ENCODE results near the gene HOXB2. TPM values are rescaled to one million over a fixed set of nuclear protein-coding genes. Genes with fewer than 3 reads are reported as not detected.

HOXB2 gene
- polyA plus RNA-seq, 3 donors: 1.6 to 3.8 (median 3.3) TPM

DNA sequence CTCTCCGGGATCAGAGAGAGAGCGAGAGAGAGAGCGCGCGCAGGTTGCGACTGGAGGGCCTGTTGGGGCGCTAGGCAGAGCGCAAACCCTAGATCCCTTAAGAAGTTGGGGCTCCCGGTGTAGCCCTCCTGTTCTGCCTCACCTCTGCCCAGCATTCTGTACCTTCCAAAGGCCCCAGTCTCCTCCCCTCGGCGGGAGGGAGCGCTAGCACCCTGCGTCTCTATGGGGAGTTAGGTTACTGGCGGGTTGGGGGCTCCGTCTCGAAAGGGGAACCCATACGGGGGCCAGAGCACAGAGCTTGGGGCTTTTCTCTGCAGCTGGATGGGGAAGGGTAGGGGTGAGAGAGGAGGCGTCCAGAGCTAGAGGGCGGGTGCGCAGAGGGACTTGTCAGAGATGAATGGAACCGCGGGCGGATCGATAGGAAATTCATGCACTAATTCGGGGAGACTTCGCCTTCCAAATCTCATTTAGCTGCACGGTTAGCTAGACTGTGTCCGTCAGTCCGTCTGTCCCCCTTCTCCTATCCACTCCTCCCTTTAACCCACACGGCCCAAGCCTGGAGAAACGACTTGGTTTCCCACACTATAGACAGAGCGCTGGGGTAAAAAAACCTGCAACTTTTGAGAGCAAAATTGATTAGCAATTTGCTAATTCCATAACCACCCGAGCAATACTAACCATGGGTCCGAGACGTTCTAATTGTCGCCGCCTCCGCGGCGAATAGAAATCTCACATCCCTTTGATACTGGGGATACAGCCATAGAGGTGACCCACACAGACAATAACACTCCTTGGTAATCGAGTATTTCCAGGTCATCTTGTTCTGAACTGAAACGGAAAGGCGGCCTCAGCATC is 33.9 kb upstream of the HOXB2 start:
- H3K27ac Mint-ChIP-seq: peak overlapping the region in 1 of 7 donors; percentile 75
- Histone ChIP-seq H3K27me3 (ENCODE audit: control insufficient read depth in 2 of 2, insufficient read depth in 2 of 2, low read length in 2 of 2) (peaks cover 75 to 93% of the 10 kb centered on the region in 2 donors), H3K27ac (ENCODE audit: low read depth in 1 of 2, low read length in 2 of 2) (no peak overlapping the region), H3K9me3 (replicated peaks in 1 of 2; ENCODE audit: control insufficient read depth in 1 of 2, insufficient read depth in 1 of 2, low read length in 2 of 2) (peaks cover 0 to 24% of the 10 kb centered on the region in 2 donors), H3K36me3 (replicated peaks in 1 of 2; ENCODE audit: control insufficient read depth in 1 of 2, insufficient read depth in 2 of 2, low read length in 2 of 2) (no peaks in the 10 kb centered on the region), H3K4me3 (replicated peaks in 1 of 3; ENCODE audit: low read depth in 2 of 3, low read length in 3 of 3) (peak overlapping the region; percentile 58 to 86 (median 62)), H3K9ac (ENCODE audit: insufficient read depth, low read length, poor library complexity, severe bottlenecking) (no peak overlapping the region), H3K4me1 (ENCODE audit: control insufficient read depth in 1 of 2, insufficient read depth in 2 of 2, low read length in 2 of 2) (peaks cover 31 to 49% of the 10 kb centered on the region in 2 donors), H4K20me1 (ENCODE audit: insufficient read depth, low read length) (no peaks in the 10 kb centered on the region), H3K4me2 (replicated peaks; ENCODE audit: extremely low read depth, low read length, poor library complexity, severe bottlenecking) (peak overlapping the region; percentile 99), H2AFZ (ENCODE audit: insufficient read depth, low read depth, low read length, poor library complexity, severe bottlenecking) (peak overlapping the region; percentile 93), H3K79me2 (ENCODE audit: insufficient read depth, low read length) (no peaks in the 10 kb centered on the region)
- 7% methylated on average over 30 of the region's 43 CpGs for WGBS (ENCODE audit: insufficient coverage)
- TF ChIP-seq, protein P1, sequence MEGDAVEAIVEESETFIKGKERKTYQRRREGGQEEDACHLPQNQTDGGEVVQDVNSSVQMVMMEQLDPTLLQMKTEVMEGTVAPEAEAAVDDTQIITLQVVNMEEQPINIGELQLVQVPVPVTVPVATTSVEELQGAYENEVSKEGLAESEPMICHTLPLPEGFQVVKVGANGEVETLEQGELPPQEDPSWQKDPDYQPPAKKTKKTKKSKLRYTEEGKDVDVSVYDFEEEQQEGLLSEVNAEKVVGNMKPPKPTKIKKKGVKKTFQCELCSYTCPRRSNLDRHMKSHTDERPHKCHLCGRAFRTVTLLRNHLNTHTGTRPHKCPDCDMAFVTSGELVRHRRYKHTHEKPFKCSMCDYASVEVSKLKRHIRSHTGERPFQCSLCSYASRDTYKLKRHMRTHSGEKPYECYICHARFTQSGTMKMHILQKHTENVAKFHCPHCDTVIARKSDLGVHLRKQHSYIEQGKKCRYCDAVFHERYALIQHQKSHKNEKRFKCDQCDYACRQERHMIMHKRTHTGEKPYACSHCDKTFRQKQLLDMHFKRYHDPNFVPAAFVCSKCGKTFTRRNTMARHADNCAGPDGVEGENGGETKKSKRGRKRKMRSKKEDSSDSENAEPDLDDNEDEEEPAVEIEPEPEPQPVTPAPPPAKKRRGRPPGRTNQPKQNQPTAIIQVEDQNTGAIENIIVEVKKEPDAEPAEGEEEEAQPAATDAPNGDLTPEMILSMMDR (IDR thresholded peaks at IDR 0.05): no peak
- peak overlapping the region; percentile 81 to 94 for H3K4me3 Mint-ChIP-seq
- no peak for DNase-seq
- peaks cover 4 to 41% (median 24%) of the 10 kb centered on the region in 7 donors for H3K9me3 Mint-ChIP-seq
- peaks cover 49% of the 10 kb centered on the region for H3K4me1 Mint-ChIP-seq
- H3K36me3 Mint-ChIP-seq: peaks cover 13 to 17% of the 10 kb centered on the region in 2 donors
- peaks cover 84 to 89% (median 85%) of the 10 kb centered on the region in 3 donors for H3K27me3 Mint-ChIP-seq (ENCODE audit: low read depth in 3 of 3)
- intact Hi-C loops (cut with micrococcal nuclease): no loop called here

DNA sequence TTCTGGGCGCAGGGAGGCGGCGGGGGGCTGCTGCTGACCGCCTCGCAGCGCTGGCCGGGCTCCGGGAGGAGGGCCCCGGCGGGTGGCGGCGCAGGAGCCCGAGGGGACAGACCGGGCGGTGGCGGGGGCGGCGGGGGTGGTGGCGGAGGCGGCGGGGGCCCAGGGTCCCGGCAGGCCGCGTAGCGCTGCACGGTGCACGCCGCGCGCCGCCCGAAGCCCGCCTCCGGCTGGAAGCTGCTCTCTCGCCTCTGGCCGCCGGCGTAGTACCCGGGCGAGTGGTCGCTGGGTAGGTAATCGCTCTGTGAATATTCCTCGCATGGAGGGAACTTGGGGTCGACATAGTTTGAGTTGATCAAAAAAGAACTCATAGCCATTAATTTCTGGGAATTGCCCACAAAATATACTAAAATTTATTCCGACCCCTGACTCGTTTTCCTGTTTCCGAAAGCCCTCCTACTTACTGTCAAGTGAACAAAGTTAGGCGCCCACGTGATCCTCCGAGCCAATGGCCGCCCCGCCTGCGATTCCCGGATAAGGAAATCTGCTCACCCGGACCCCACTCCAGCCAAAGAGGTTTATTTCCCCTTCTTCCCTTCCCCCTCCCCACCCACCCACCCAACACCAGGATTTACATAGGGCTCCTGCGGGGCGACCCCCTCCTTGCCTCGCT is 33.2 kb upstream of the HOXB2 start, which contains the start of gene HOXB4:
TSS of gene HOXB4 (minus strand) at position 405 of the 670 bp plus-strand sequence. CDS start at position 374, 31 bp downstream.
- Histone ChIP-seq H3K27ac (ENCODE audit: low read depth in 1 of 2, low read length in 2 of 2) (no peak within 1 kb of the TSS), H3K9me3 (replicated peaks in 1 of 2; ENCODE audit: control insufficient read depth in 1 of 2, insufficient read depth in 1 of 2, low read length in 2 of 2) (peaks cover 0 to 18% of the 10 kb centered on the region in 2 donors), H3K4me2 (replicated peaks; ENCODE audit: extremely low read depth, low read length, poor library complexity, severe bottlenecking) (peak within 1 kb of the TSS; percentile 99), H3K9ac (ENCODE audit: insufficient read depth, low read length, poor library complexity, severe bottlenecking) (peak within 1 kb of the TSS; percentile 36), H3K79me2 (ENCODE audit: insufficient read depth, low read length) (no peaks in the 10 kb centered on the region), H4K20me1 (ENCODE audit: insufficient read depth, low read length) (no peaks in the 10 kb centered on the region), H2AFZ (ENCODE audit: insufficient read depth, low read depth, low read length, poor library complexity, severe bottlenecking) (peak within 1 kb of the TSS; percentile 93), H3K36me3 (replicated peaks in 1 of 2; ENCODE audit: control insufficient read depth in 1 of 2, insufficient read depth in 2 of 2, low read length in 2 of 2) (no peaks in the 10 kb centered on the region), H3K27me3 (ENCODE audit: control insufficient read depth in 2 of 2, insufficient read depth in 2 of 2, low read length in 2 of 2) (peaks cover 69 to 91% of the 10 kb centered on the region in 2 donors), H3K4me1 (ENCODE audit: control insufficient read depth in 1 of 2, insufficient read depth in 2 of 2, low read length in 2 of 2) (peaks cover 31 to 49% of the 10 kb centered on the region in 2 donors), H3K4me3 (replicated peaks in 1 of 3; ENCODE audit: low read depth in 2 of 3, low read length in 3 of 3) (peak within 1 kb of the TSS; percentile 58 to 86 (median 62))
- Mint-ChIP-seq H3K4me1 (peaks cover 49% of the 10 kb centered on the region), H3K27me3 (ENCODE audit: low read depth in 3 of 3) (peaks cover 77 to 89% (median 85%) of the 10 kb centered on the region in 3 donors), H3K9me3 (peaks cover 4 to 41% (median 24%) of the 10 kb centered on the region in 7 donors), H3K4me3 (peak within 1 kb of the TSS; percentile 81 to 94), H3K27ac (peak within 1 kb of the TSS in 1 of 7 donors; percentile 75), H3K36me3 (peaks cover 13 to 17% of the 10 kb centered on the region in 2 donors)
- DNase-seq: peak in 2 of 3 donors; percentile 41 to 56
- WGBS (ENCODE audit: insufficient coverage): under 1% methylated on average over 31 of the region's 58 CpGs
- TF ChIP-seq, protein P1 (IDR thresholded peaks at IDR 0.05): no peak
- intact Hi-C loops (cut with micrococcal nuclease): no loop called here

All from CD14-positive monocyte (primary cell).